ENCODE measurements around the gene KIF21A. TPM values are rescaled to one million over a fixed set of nuclear protein-coding genes. Genes with fewer than 3 reads are reported as not detected.
"Not testable (repeated sequence)": the region's sequence is repeated elsewhere in the genome, so short reads cannot be mapped to it uniquely, and the experiment has no call there.

Gene KIF21A
- polyA plus RNA-seq (2013), result 2.7 TPM

GRCh38 chr12:39443081-39443928 lies at the start of gene KIF21A:
Gene KIF21A (minus strand): TSS chr12:39443120. CDS start chr12:39442970, 150 bp downstream.
- Histone ChIP-seq H3K27ac (ENCODE audit: insufficient read depth in 1 of 2, low read depth in 1 of 2, low read length in 2 of 2, poor library complexity in 1 of 2, severe bottlenecking in 2 of 2) (peak within 1 kb of the TSS in 1 of 2 experiments; percentile 5), H3K36me3 (ENCODE audit: control insufficient read depth in 4 of 4, insufficient read depth in 4 of 4, low read length in 3 of 4) (no peaks in the 10 kb centered on the region), H3K4me1 (ENCODE audit: control extremely low read depth in 1 of 4, control insufficient read depth in 4 of 4, insufficient read depth in 4 of 4, low read length in 3 of 4) (peaks cover 0 to 19% (median 16%) of the 10 kb centered on the region in 4 experiments), H3K27me3 (replicated peaks in 2 of 5; ENCODE audit: control insufficient read depth in 4 of 5, insufficient read depth in 5 of 5, low read length in 4 of 5) (peaks cover 0 to 16% (median 2%) of the 10 kb centered on the region in 5 experiments), H3K4me3 (ENCODE audit: control insufficient read depth in 1 of 7, extremely low read depth in 1 of 7, insufficient read depth in 4 of 7, low read depth in 2 of 7, low read length in 6 of 7) (peak within 1 kb of the TSS; percentile 54 to 90 (median 69)), H3K9me3 (ENCODE audit: control extremely low read depth in 1 of 5, control insufficient read depth in 4 of 5, insufficient read depth in 2 of 5, low read depth in 1 of 5, low read length in 4 of 5) (no peaks in the 10 kb centered on the region)
- WGBS (ENCODE audit: insufficient coverage), result under 1% methylated on average over 39 of the region's 72 CpGs
- ChIA-PET CTCF (interaction anchor here (0.5 to 1.2 kb wide), 2 partner anchors 138 to 176 kb away, joined by 3 read pairs; partner anchors contain the start of gene ABCD2), POLR2A (no interaction called here)
- DNase-seq, result peak; percentile 90 to 96 (median 95)

- POLR2A ChIA-PET, result no interaction called here
- CTCF ChIA-PET, result no interaction called here
These were observed 47.8 kb upstream of the KIF21A start for GRCh38 chr12:39490500-39491282.

GRCh38 chr12:39483597-39483996 lies 40.7 kb upstream of the KIF21A start:
- no peaks in the 10 kb centered on the region for H3K27me3 ChIP-seq (replicated peaks in 2 of 5; ENCODE audit: control insufficient read depth in 4 of 5, insufficient read depth in 5 of 5, low read length in 4 of 5)
- H3K27ac ChIP-seq (ENCODE audit: insufficient read depth in 1 of 2, low read depth in 1 of 2, low read length in 2 of 2, poor library complexity in 1 of 2, severe bottlenecking in 2 of 2), result no peak overlapping the region
- POLR2A ChIA-PET, result no interaction called here
- WGBS (ENCODE audit: insufficient coverage), result 98% methylated on average over 6 of the region's 7 CpGs
- H3K36me3 ChIP-seq (ENCODE audit: control insufficient read depth in 4 of 4, insufficient read depth in 4 of 4, low read length in 3 of 4), result no peaks in the 10 kb centered on the region
- no peaks in the 10 kb centered on the region for H3K4me1 ChIP-seq (ENCODE audit: control extremely low read depth in 1 of 4, control insufficient read depth in 4 of 4, insufficient read depth in 4 of 4, low read length in 3 of 4)
- peaks cover 0 to 3% (median 0%) of the 10 kb centered on the region in 5 experiments for H3K9me3 ChIP-seq (ENCODE audit: control extremely low read depth in 1 of 5, control insufficient read depth in 4 of 5, insufficient read depth in 2 of 5, low read depth in 1 of 5, low read length in 4 of 5)
- no peak for DNase-seq
- CTCF ChIA-PET, result no interaction called here
- no peak overlapping the region for H3K4me3 ChIP-seq (ENCODE audit: control insufficient read depth in 1 of 7, extremely low read depth in 1 of 7, insufficient read depth in 4 of 7, low read depth in 2 of 7, low read length in 6 of 7)

More at GRCh38 chr12:39490500-39491282, 47.8 kb upstream of the KIF21A start:
- WGBS (ENCODE audit: insufficient coverage), result no CpG with 5 or more reads among the region's 1 CpG
- Histone ChIP-seq H3K27ac (ENCODE audit: insufficient read depth in 1 of 2, low read depth in 1 of 2, low read length in 2 of 2, poor library complexity in 1 of 2, severe bottlenecking in 2 of 2) (no peak overlapping the region), H3K27me3 (replicated peaks in 2 of 5; ENCODE audit: control insufficient read depth in 4 of 5, insufficient read depth in 5 of 5, low read length in 4 of 5) (no peaks in the 10 kb centered on the region), H3K9me3 (ENCODE audit: control extremely low read depth in 1 of 5, control insufficient read depth in 4 of 5, insufficient read depth in 2 of 5, low read depth in 1 of 5, low read length in 4 of 5) (no peaks in the 10 kb centered on the region), H3K4me3 (ENCODE audit: control insufficient read depth in 1 of 7, extremely low read depth in 1 of 7, insufficient read depth in 4 of 7, low read depth in 2 of 7, low read length in 6 of 7) (no peak overlapping the region), H3K36me3 (ENCODE audit: control insufficient read depth in 4 of 4, insufficient read depth in 4 of 4, low read length in 3 of 4) (no peaks in the 10 kb centered on the region), H3K4me1 (ENCODE audit: control extremely low read depth in 1 of 4, control insufficient read depth in 4 of 4, insufficient read depth in 4 of 4, low read length in 3 of 4) (no peaks in the 10 kb centered on the region)
- no peak for DNase-seq

GRCh38 chr12:39483042-39483441 lies 40.1 kb upstream of the KIF21A start:
- H3K4me3 ChIP-seq (ENCODE audit: control insufficient read depth in 1 of 7, extremely low read depth in 1 of 7, insufficient read depth in 4 of 7, low read depth in 2 of 7, low read length in 6 of 7), result no peak overlapping the region
- ChIA-PET CTCF (no interaction called here), POLR2A (no interaction called here)
- no peak overlapping the region for H3K27ac ChIP-seq (ENCODE audit: insufficient read depth in 1 of 2, low read depth in 1 of 2, low read length in 2 of 2, poor library complexity in 1 of 2, severe bottlenecking in 2 of 2)
- no peaks in the 10 kb centered on the region for H3K36me3 ChIP-seq (ENCODE audit: control insufficient read depth in 4 of 4, insufficient read depth in 4 of 4, low read length in 3 of 4)
- peaks cover 0 to 3% (median 0%) of the 10 kb centered on the region in 5 experiments for H3K9me3 ChIP-seq (ENCODE audit: control extremely low read depth in 1 of 5, control insufficient read depth in 4 of 5, insufficient read depth in 2 of 5, low read depth in 1 of 5, low read length in 4 of 5)
- no peaks in the 10 kb centered on the region for H3K27me3 ChIP-seq (replicated peaks in 2 of 5; ENCODE audit: control insufficient read depth in 4 of 5, insufficient read depth in 5 of 5, low read length in 4 of 5)
- no peaks in the 10 kb centered on the region for H3K4me1 ChIP-seq (ENCODE audit: control extremely low read depth in 1 of 4, control insufficient read depth in 4 of 4, insufficient read depth in 4 of 4, low read length in 3 of 4)
- 100% methylated on average over 2 of the region's 4 CpGs for WGBS (ENCODE audit: insufficient coverage)
- no peak for DNase-seq

- Histone ChIP-seq H3K4me1 (ENCODE audit: control extremely low read depth in 1 of 4, control insufficient read depth in 4 of 4, insufficient read depth in 4 of 4, low read length in 3 of 4) (no peaks in the 10 kb centered on the region), H3K9me3 (ENCODE audit: control extremely low read depth in 1 of 5, control insufficient read depth in 4 of 5, insufficient read depth in 2 of 5, low read depth in 1 of 5, low read length in 4 of 5) (peaks cover 0 to 2% (median 0%) of the 10 kb centered on the region in 5 experiments), H3K27me3 (replicated peaks in 2 of 5; ENCODE audit: control insufficient read depth in 4 of 5, insufficient read depth in 5 of 5, low read length in 4 of 5) (no peaks in the 10 kb centered on the region), H3K36me3 (ENCODE audit: control insufficient read depth in 4 of 4, insufficient read depth in 4 of 4, low read length in 3 of 4) (no peaks in the 10 kb centered on the region), H3K27ac (ENCODE audit: insufficient read depth in 1 of 2, low read depth in 1 of 2, low read length in 2 of 2, poor library complexity in 1 of 2, severe bottlenecking in 2 of 2) (no peak overlapping the region), H3K4me3 (ENCODE audit: control insufficient read depth in 1 of 7, extremely low read depth in 1 of 7, insufficient read depth in 4 of 7, low read depth in 2 of 7, low read length in 6 of 7) (no peak overlapping the region)
- 95% methylated on average over 3 of the region's 5 CpGs for WGBS (ENCODE audit: insufficient coverage)
- ChIA-PET CTCF (no interaction called here), POLR2A (no interaction called here)
- no peak for DNase-seq
These were observed 34.0 kb upstream of the KIF21A start for GRCh38 chr12:39476894-39477293.

GRCh38 chr12:39476121-39476520 lies 33.2 kb upstream of the KIF21A start:
- no peak for DNase-seq
- CTCF ChIA-PET, result no interaction called here
- POLR2A ChIA-PET, result no interaction called here

GRCh38 chr12:39475136-39475535 lies 32.2 kb upstream of the KIF21A start:
- CTCF ChIA-PET; H3K36me3 ChIP-seq (ENCODE audit: control insufficient read depth in 4 of 4, insufficient read depth in 4 of 4, low read length in 3 of 4); H3K4me3 ChIP-seq (ENCODE audit: control insufficient read depth in 1 of 7, extremely low read depth in 1 of 7, insufficient read depth in 4 of 7, low read depth in 2 of 7, low read length in 6 of 7); H3K9me3 ChIP-seq (ENCODE audit: control extremely low read depth in 1 of 5, control insufficient read depth in 4 of 5, insufficient read depth in 2 of 5, low read depth in 1 of 5, low read length in 4 of 5); H3K4me1 ChIP-seq (ENCODE audit: control extremely low read depth in 1 of 4, control insufficient read depth in 4 of 4, insufficient read depth in 4 of 4, low read length in 3 of 4); POLR2A ChIA-PET; H3K27me3 ChIP-seq (replicated peaks in 2 of 5; ENCODE audit: control insufficient read depth in 4 of 5, insufficient read depth in 5 of 5, low read length in 4 of 5); H3K27ac ChIP-seq (ENCODE audit: insufficient read depth in 1 of 2, low read depth in 1 of 2, low read length in 2 of 2, poor library complexity in 1 of 2, severe bottlenecking in 2 of 2); DNase-seq: not testable (repeated sequence)
- 100% methylated on average over 8 of the region's 11 CpGs for WGBS (ENCODE audit: insufficient coverage)

More at GRCh38 chr12:39476121-39476520, 33.2 kb upstream of the KIF21A start:
- peaks cover 0 to 2% (median 0%) of the 10 kb centered on the region in 5 experiments for H3K9me3 ChIP-seq (ENCODE audit: control extremely low read depth in 1 of 5, control insufficient read depth in 4 of 5, insufficient read depth in 2 of 5, low read depth in 1 of 5, low read length in 4 of 5)
- H3K4me3 ChIP-seq (ENCODE audit: control insufficient read depth in 1 of 7, extremely low read depth in 1 of 7, insufficient read depth in 4 of 7, low read depth in 2 of 7, low read length in 6 of 7), result no peak overlapping the region
- no peaks in the 10 kb centered on the region for H3K4me1 ChIP-seq (ENCODE audit: control extremely low read depth in 1 of 4, control insufficient read depth in 4 of 4, insufficient read depth in 4 of 4, low read length in 3 of 4)
- H3K36me3 ChIP-seq (ENCODE audit: control insufficient read depth in 4 of 4, insufficient read depth in 4 of 4, low read length in 3 of 4), result no peaks in the 10 kb centered on the region
- no peaks in the 10 kb centered on the region for H3K27me3 ChIP-seq (replicated peaks in 2 of 5; ENCODE audit: control insufficient read depth in 4 of 5, insufficient read depth in 5 of 5, low read length in 4 of 5)
- no peak overlapping the region for H3K27ac ChIP-seq (ENCODE audit: insufficient read depth in 1 of 2, low read depth in 1 of 2, low read length in 2 of 2, poor library complexity in 1 of 2, severe bottlenecking in 2 of 2)
- WGBS (ENCODE audit: insufficient coverage), result 100% methylated on average over 1 of the region's 4 CpGs
